Mesendoderm (in vitro differentiated cells): Measurements from ENCODE around the gene ATIC.
"Not testable (repeated sequence)": the region's sequence is repeated elsewhere in the genome, so short reads cannot be mapped to it uniquely, and the experiment has no call there.

Experiments used
- DNase-seq: peaks from one replicate; pipeline ENCODE4 v3.0.0; 2013
- H2AK5ac ChIP-seq: 2 replicates; pipeline ENCODE4 v1.6.1; 2013; ENCODE audit warnings: low read length, inconsistent platforms
- H2BK120ac ChIP-seq: 2 replicates; pipeline ENCODE4 v1.6.1; 2013; ENCODE audit warnings: low read depth, mild to moderate bottlenecking, low read length, moderate library complexity, mixed read lengths
- H2BK15ac ChIP-seq: replicated peaks from 2 replicates; pipeline ENCODE4 v1.6.1; 2013; ENCODE audit warnings: low read depth, mild to moderate bottlenecking, moderate library complexity
- H2BK5ac ChIP-seq: 2 replicates; pipeline ENCODE4 v1.6.1; 2013; ENCODE audit warnings: low read length, inconsistent platforms
- H3K18ac ChIP-seq: 2 replicates; pipeline ENCODE4 v1.6.1; 2013; ENCODE audit warnings: mild to moderate bottlenecking, low read length, mixed read lengths
- H3K23ac ChIP-seq: one replicate; pipeline ENCODE4 v1.6.1; 2013; ENCODE audit warnings: low read length
- H3K27ac ChIP-seq: 2 replicates; pipeline ENCODE4 v1.5.1; 2013; ENCODE audit warnings: low read depth, mild to moderate bottlenecking, inconsistent platforms, low read length, moderate library complexity
- H3K27me3 ChIP-seq: 2 replicates; pipeline ENCODE4 v1.6.1; 2013; ENCODE audit warnings: low read length, control low read depth, mild to moderate bottlenecking, inconsistent platforms; ENCODE audit not compliant: insufficient read depth, poor library complexity
- H3K36me3 ChIP-seq: 2 replicates; pipeline ENCODE4 v1.6.1; 2013; ENCODE audit warnings: low read length, inconsistent platforms; ENCODE audit not compliant: control insufficient read depth, insufficient read depth
- H3K4ac ChIP-seq: one replicate; pipeline ENCODE4 v1.6.1; 2013; ENCODE audit warnings: low read depth, mild to moderate bottlenecking, low read length, moderate library complexity
- H3K4me1 ChIP-seq: 2 replicates; pipeline ENCODE4 v1.6.1; 2013; ENCODE audit warnings: low read depth, low read length, inconsistent platforms; ENCODE audit not compliant: control insufficient read depth
- H3K4me2 ChIP-seq: 2 replicates; pipeline ENCODE4 v1.6.1; 2013; ENCODE audit warnings: low read length
- H3K4me3 ChIP-seq: 2 replicates; pipeline ENCODE4 v1.5.1; 2013; ENCODE audit warnings: mild to moderate bottlenecking, low read length
- H3K56ac ChIP-seq: one replicate; pipeline ENCODE4 v1.6.1; 2013; ENCODE audit warnings: low read length
- H3K79me1 ChIP-seq: 2 replicates; pipeline ENCODE4 v1.6.1; 2013; ENCODE audit warnings: low read length, inconsistent platforms
- H3K79me2 ChIP-seq: 2 replicates; pipeline ENCODE4 v1.6.1; 2013; ENCODE audit warnings: mild to moderate bottlenecking, low read length; ENCODE audit not compliant: control insufficient read depth, insufficient read depth
- H3K9ac ChIP-seq: 2 replicates; pipeline ENCODE4 v1.6.1; 2013; ENCODE audit warnings: low read length, inconsistent platforms
- H4K5ac ChIP-seq: one replicate; pipeline ENCODE4 v1.6.1; 2013; ENCODE audit warnings: low read length
- H4K8ac ChIP-seq: one replicate; pipeline ENCODE4 v1.6.1; 2013; ENCODE audit warnings: low read depth, mild to moderate bottlenecking, control low read depth, low read length, moderate library complexity
- WGBS: extraction: QIAGEN DNeasy Blood & Tissue Kit; methylation state at CpG from one replicate; pipeline ENCODE4 v1.1.7; 2013; ENCODE audit warnings: low lambda C conversion rate, missing lambda C conversion rate; ENCODE audit not compliant: insufficient coverage; ENCODE audit errors: extremely low coverage; 5-methylcytosine and 5-hydroxymethylcytosine counted together

ATIC gene

GRCh38 chr2:215299337-215299859, 12.5 kb upstream of the ATIC start:
- H4K8ac ChIP-seq, result no peak overlapping the region
- H3K18ac ChIP-seq, result no peak overlapping the region
- peak; percentile 17 for DNase-seq
- no peaks in the 10 kb centered on the region for H3K4me1 ChIP-seq
- H3K27ac ChIP-seq, result no peak overlapping the region
- no peaks in the 10 kb centered on the region for H3K27me3 ChIP-seq
- no peak overlapping the region for H3K56ac ChIP-seq
- H2BK5ac ChIP-seq, result no peak overlapping the region
- no peak overlapping the region for H2AK5ac ChIP-seq
- H3K79me1 ChIP-seq, result no peaks in the 10 kb centered on the region
- no CpG with 5 or more reads among the region's 6 CpGs for WGBS
- H3K4me3 ChIP-seq, result no peak overlapping the region
- no peak overlapping the region for H3K23ac ChIP-seq
- H2BK120ac ChIP-seq, result no peak overlapping the region
- H4K5ac ChIP-seq, result no peak overlapping the region
- H3K4me2 ChIP-seq, result no peak overlapping the region
- no peak overlapping the region for H3K4ac ChIP-seq
- no peaks in the 10 kb centered on the region for H3K36me3 ChIP-seq
- H3K9ac ChIP-seq, result no peak overlapping the region
- H2BK15ac ChIP-seq, result no peak overlapping the region
- H3K79me2 ChIP-seq, result no peaks in the 10 kb centered on the region

- H2BK120ac ChIP-seq, result no peak overlapping the region
- H2BK15ac ChIP-seq, result no peak overlapping the region
- H3K79me1 ChIP-seq, result no peaks in the 10 kb centered on the region
- no peak overlapping the region for H3K23ac ChIP-seq
- H3K4me3 ChIP-seq, result no peak overlapping the region
- no peak overlapping the region for H3K4ac ChIP-seq
- no peak overlapping the region for H3K56ac ChIP-seq
- no peak overlapping the region for H3K27ac ChIP-seq
- H3K79me2 ChIP-seq, result no peaks in the 10 kb centered on the region
- H4K5ac ChIP-seq, result no peak overlapping the region
- H3K4me1 ChIP-seq, result no peaks in the 10 kb centered on the region
- no peaks in the 10 kb centered on the region for H3K36me3 ChIP-seq
- no peak overlapping the region for H3K4me2 ChIP-seq
- no peak overlapping the region for H3K18ac ChIP-seq
- no CpG with 5 or more reads among the region's 2 CpGs for WGBS
- no peak overlapping the region for H2BK5ac ChIP-seq
- H3K9ac ChIP-seq, result no peak overlapping the region
- no peaks in the 10 kb centered on the region for H3K27me3 ChIP-seq
- DNase-seq, result no peak
- no peak overlapping the region for H4K8ac ChIP-seq
- H2AK5ac ChIP-seq, result no peak overlapping the region
These were observed 9.9 kb upstream of the ATIC start for GRCh38 chr2:215301994-215302393.

- H3K18ac ChIP-seq, H3K36me3 ChIP-seq, H4K5ac ChIP-seq, H3K9ac ChIP-seq, H3K4me2 ChIP-seq, H3K56ac ChIP-seq, H3K79me1 ChIP-seq, H3K4ac ChIP-seq, H2BK120ac ChIP-seq, H3K4me1 ChIP-seq, H4K8ac ChIP-seq, H2BK5ac ChIP-seq, H3K23ac ChIP-seq, H3K27me3 ChIP-seq, DNase-seq, H3K27ac ChIP-seq, H2AK5ac ChIP-seq, H2BK15ac ChIP-seq, H3K4me3 ChIP-seq: not testable (repeated sequence)
- no CpG with 5 or more reads among the region's 13 CpGs for WGBS
- H3K79me2 ChIP-seq, result peaks cover 21% of the 10 kb centered on the region
These were observed 617 bp upstream of the ATIC start for GRCh38 chr2:215311259-215311624.

GRCh38 chr2:215313255-215313613, 1.4 kb downstream of the ATIC start:
- H4K5ac ChIP-seq, result no peak overlapping the region
- peaks cover 4% of the 10 kb centered on the region for H3K79me1 ChIP-seq
- H3K27ac ChIP-seq, result no peak overlapping the region
- DNase-seq, result no peak
- no peak overlapping the region for H3K4ac ChIP-seq
- no peak overlapping the region for H3K4me3 ChIP-seq
- peak overlapping the region; percentile 23 for H3K4me2 ChIP-seq
- WGBS, result no CpG with 5 or more reads among the region's 4 CpGs
- H3K23ac ChIP-seq, result no peak overlapping the region
- H2BK120ac ChIP-seq, result no peak overlapping the region
- peaks cover 6% of the 10 kb centered on the region for H3K4me1 ChIP-seq
- peak overlapping the region; percentile 85 for H3K9ac ChIP-seq
- no peak overlapping the region for H2AK5ac ChIP-seq
- no peak overlapping the region for H3K18ac ChIP-seq
- H3K36me3 ChIP-seq, result no peaks in the 10 kb centered on the region
- no peaks in the 10 kb centered on the region for H3K27me3 ChIP-seq
- H3K79me2 ChIP-seq, result peaks cover 22% of the 10 kb centered on the region
- no peak overlapping the region for H4K8ac ChIP-seq
- H2BK15ac ChIP-seq, result no peak overlapping the region
- peak overlapping the region; percentile 35 for H3K56ac ChIP-seq
- H2BK5ac ChIP-seq, result no peak overlapping the region

- H3K79me2 ChIP-seq, result peaks cover 22% of the 10 kb centered on the region
- no peak overlapping the region for H4K5ac ChIP-seq
- H2BK120ac ChIP-seq, result no peak overlapping the region
- peaks cover 4% of the 10 kb centered on the region for H3K79me1 ChIP-seq
- H3K36me3 ChIP-seq, result no peaks in the 10 kb centered on the region
- no peak overlapping the region for H3K4me2 ChIP-seq
- H3K4me1 ChIP-seq, result peaks cover 6% of the 10 kb centered on the region
- H2BK15ac ChIP-seq, result no peak overlapping the region
- H3K4ac ChIP-seq, result no peak overlapping the region
- no peak for DNase-seq
- H3K27me3 ChIP-seq, result no peaks in the 10 kb centered on the region
- H3K27ac ChIP-seq, result no peak overlapping the region
- H2BK5ac ChIP-seq, result no peak overlapping the region
- no peak overlapping the region for H3K56ac ChIP-seq
- WGBS, result no CpG with 5 or more reads among the region's 1 CpG
- H4K8ac ChIP-seq, result no peak overlapping the region
- no peak overlapping the region for H3K4me3 ChIP-seq
- no peak overlapping the region for H3K23ac ChIP-seq
- H3K18ac ChIP-seq, result no peak overlapping the region
- no peak overlapping the region for H2AK5ac ChIP-seq
- no peak overlapping the region for H3K9ac ChIP-seq
These were observed 3.0 kb downstream of the ATIC start for GRCh38 chr2:215314896-215315295.

- Histone ChIP-seq H3K4ac (no peak overlapping the region), H3K23ac (no peak overlapping the region), H2BK120ac (no peak overlapping the region), H4K8ac (no peak overlapping the region), H3K79me2 (peaks cover 22% of the 10 kb centered on the region), H3K4me1 (peaks cover 6% of the 10 kb centered on the region), H3K56ac (no peak overlapping the region), H3K18ac (no peak overlapping the region), H3K9ac (no peak overlapping the region), H2BK5ac (no peak overlapping the region), H2BK15ac (no peak overlapping the region), H3K27ac (no peak overlapping the region), H3K27me3 (no peaks in the 10 kb centered on the region), H3K4me2 (no peak overlapping the region), H2AK5ac (no peak overlapping the region), H4K5ac (no peak overlapping the region), H3K36me3 (no peaks in the 10 kb centered on the region), H3K79me1 (peaks cover 4% of the 10 kb centered on the region), H3K4me3 (no peak overlapping the region)
- DNase-seq, result no peak
- WGBS, result no CpG with 5 or more reads among the region's 2 CpGs
These were observed 3.4 kb downstream of the ATIC start for GRCh38 chr2:215315301-215315700.
